K562 (cell line): ENCODE results near the gene PSMB7. TPM values are rescaled to one million over a fixed set of nuclear protein-coding genes. Genes with fewer than 3 reads are reported as not detected.
A peak's percentile ranks its signal among the peaks of the same experiment; 100 is the strongest.

Experiments
- ATAC-seq: fragments of 200-7000 bp; cut with Tn5 transposase; 3 replicates; pipeline ENCODE4 v1.9.1; 2020; ENCODE audit warnings: moderate library complexity
- BruUV-seq: library from RNA; stranded (reverse); fragments of 400-500 nt; replicated peaks from 2 replicates; lab custom pipeline; 2021; lab: Mats Ljungman, UMichigan
- CTCF ChIA-PET: fragments of 300-600 bp; formaldehyde crosslinking; extraction: SDS; loops from one replicate; lab custom pipeline; 2021; ENCODE audit warnings: low intra/inter-chr PET ratio; lab: Yijun Ruan, JAX
- POLR2A ChIA-PET: fragments of 300-600, 350-650 bp; sonication (Branson Sonifier 250); formaldehyde crosslinking; extraction: SDS; loops from one replicate; lab custom pipeline; 2021; ENCODE audit warnings: antibody characterized with exemption, inconsistent platforms; lab: Yijun Ruan, JAX
- DNase-seq, 4 experiments: peaks; one replicate each; pipeline versions ENCODE4 v3.0.0 to v3.0.0-alpha.2; 2011 to 2018; ENCODE audit warnings: low spot score in 3 of 4, mixed read lengths in 3 of 4; ENCODE audit errors: extremely low read depth in 1 of 4
- FAIRE-seq: peaks from 2 replicates; lab custom pipeline; 2011; peaks lifted over from hg19 to GRCh38; lab: Jason Lieb, UNC
- H2AFZ ChIP-seq: 2 replicates; pipeline ENCODE4 v1.6.0; 2011; ENCODE audit warnings: low read depth, low read length, control low read depth, inconsistent platforms
- H3K27ac ChIP-seq: fragments of 200-600 bp; 3 replicates; pipeline ENCODE4 v1.8.0; 2011; ENCODE audit warnings: low read depth, mild to moderate bottlenecking, control low read depth, inconsistent platforms, low read length, moderate library complexity, mixed read lengths; ENCODE audit errors: extremely low read depth
- H3K27me3 ChIP-seq, 2 experiments: fragments of 300-600 bp in 1 of 2; 2 replicates in 1 of 2; 3 replicates in 1 of 2; pipeline versions ENCODE4 v1.6.0 to v1.8.0; 2011; ENCODE audit warnings: inconsistent platforms in 2 of 2, low read length in 2 of 2, mild to moderate bottlenecking in 1 of 2, mixed read lengths in 1 of 2, moderate library complexity in 1 of 2; ENCODE audit not compliant: control insufficient read depth in 2 of 2, insufficient read depth in 2 of 2
- H3K36me3 ChIP-seq: fragments of 300-600 bp; 3 replicates; pipeline ENCODE4 v1.8.0; 2011; ENCODE audit warnings: mild to moderate bottlenecking, low read length, inconsistent platforms; ENCODE audit not compliant: control insufficient read depth, insufficient read depth
- H3K4me1 ChIP-seq, 2 experiments: fragments of 200-600 bp in 1 of 2; replicated peaks in 1 of 2; 2 replicates in 1 of 2; 3 replicates in 1 of 2; pipeline versions ENCODE4 v1.5.1 to v1.8.0; 2011; ENCODE audit warnings: inconsistent platforms in 2 of 2, low read length in 2 of 2, mild to moderate bottlenecking in 1 of 2, mixed read lengths in 1 of 2, moderate library complexity in 1 of 2; ENCODE audit not compliant: control insufficient read depth in 2 of 2, insufficient read depth in 2 of 2
- H3K4me2 ChIP-seq: 2 replicates; pipeline ENCODE4 v1.6.1; 2011; ENCODE audit warnings: low read length, control low read depth, inconsistent platforms, mixed read lengths; ENCODE audit not compliant: insufficient read depth
- H3K4me3 ChIP-seq: fragments of 200-600 bp; sonication (generic), shearing (Covaris generic); 2 replicates; pipeline ENCODE4 v1.5.1; 2016; ENCODE audit warnings: control low read depth, inconsistent platforms
- H3K79me2 ChIP-seq: fragments of 200-600 bp; 3 replicates; pipeline ENCODE4 v1.8.0; 2011; ENCODE audit warnings: low read length, inconsistent platforms; ENCODE audit not compliant: control insufficient read depth, insufficient read depth
- H3K9ac ChIP-seq, 2 experiments: 2 replicates each; pipeline versions ENCODE4 v1.6.0 to v1.6.1; 2011; ENCODE audit warnings: low read depth in 2 of 2, low read length in 2 of 2, control low read depth in 1 of 2, inconsistent platforms in 1 of 2, mild to moderate bottlenecking in 1 of 2, mixed read lengths in 1 of 2; ENCODE audit not compliant: insufficient read depth in 1 of 2
- H3K9me1 ChIP-seq: one replicate; pipeline ENCODE4 v1.6.0; 2011; ENCODE audit warnings: inconsistent platforms, mild to moderate bottlenecking, low read length, moderate library complexity; ENCODE audit not compliant: control insufficient read depth, insufficient read depth
- H3K9me3 ChIP-seq: replicated peaks from 2 replicates; pipeline ENCODE4 v1.5.1; 2011; ENCODE audit warnings: low read depth, low read length, inconsistent platforms; ENCODE audit not compliant: control insufficient read depth, insufficient read depth
- H4K20me1 ChIP-seq: replicated peaks from 2 replicates; pipeline ENCODE4 v1.6.1; 2011; ENCODE audit warnings: low read length, inconsistent platforms, mixed read lengths; ENCODE audit not compliant: control insufficient read depth, insufficient read depth
- CBFA2T2 ChIP-seq: fragments of 450-650 bp; conservative IDR thresholded peaks from 2 replicates; pipeline ENCODE4 v1.6.1; 2017; ENCODE audit warnings: mild to moderate bottlenecking
- CREB1 ChIP-seq, 2 experiments: sonication (generic) in 1 of 2; formaldehyde crosslinking in 1 of 2; IDR thresholded peaks; 2 replicates each; pipeline versions ENCODE4 v1.6.1 to v1.8.0; 2012 to 2022; ENCODE audit warnings: inconsistent platforms in 1 of 2, mild to moderate bottlenecking in 1 of 2, missing genetic modification reagents in 1 of 2, moderate library complexity in 1 of 2
- NCOA4 ChIP-seq: fragments of 450-650 bp; IDR thresholded peaks from 2 replicates; pipeline ENCODE4 v1.6.1; 2018; ENCODE audit warnings: mild to moderate bottlenecking; ENCODE audit not compliant: partially characterized antibody
- SMARCA5 ChIP-seq: fragments of 450-650 bp; IDR thresholded peaks from 2 replicates; pipeline ENCODE4 v1.6.1; 2016
- SRSF1 ChIP-seq: fragments of 200-400 bp; formaldehyde crosslinking; IDR thresholded peaks from 2 replicates; pipeline ENCODE4 v1.6.1; 2017; ENCODE audit warnings: mild to moderate bottlenecking, low read depth, low read length, moderate library complexity
- WGBS: fragments of 100-300 bp; shearing (Covaris generic); methylation state at CpG from one replicate; pipeline ENCODE4 v1.1.6; 2016; ENCODE audit warnings: low coverage, mixed read lengths; ENCODE audit not compliant: insufficient coverage; ENCODE audit errors: missing lambda C conversion rate; 5-methylcytosine and 5-hydroxymethylcytosine counted together
- in situ Hi-C: fragments of 300-500 bp; cut with MboI; formaldehyde crosslinking; loops from 4 replicates; pipeline ENCODE4 v1.15.0; 2018; ENCODE audit warnings: inconsistent platforms, mixed read lengths
- intact Hi-C: fragments of 100-400 bp; cut with micrococcal nuclease; formaldehyde crosslinking; loops from 2 replicates; pipeline ENCODE4 v1.14.2; 2022
- polyA plus RNA-seq, 8 experiments: library from polyadenylated mRNA; depleted of rRNA in 4 of 8; stranded (reverse) in 5 of 8; unstranded in 3 of 8; fragments of >200 nt; fragmentation: Nextera tagmentation in 2 of 8; fragmentation: Illumina TruSeq in 1 of 8; extraction: Ambion mirVana in 2 of 8; extraction: Trizol in 1 of 8; gene quantifications; 2 replicates each; pipeline versions ENCODE4 v1.2.1 to v1.2.3, GENCODE V29; 2011 to 2014; ENCODE audit warnings: inconsistent platforms in 1 of 8, missing spikeins in 1 of 8
- total RNA-seq, 7 experiments: library from RNA; depleted of rRNA in 6 of 7; stranded (reverse); fragments of >200 nt in 6 of 7; fragmentation: Illumina TruSeq in 2 of 7; extraction: Trizol in 2 of 7; gene quantifications; 2 replicates each; pipeline versions ENCODE4 v1.2.1 to v1.2.3, GENCODE V29; 2011 to 2021; ENCODE audit warnings: low replicate concordance in 1 of 7

PSMB7 gene
- total and polyA plus RNA-seq, 9 of the 15 experiments (the other 6 are each of a cell fraction or from before 2014, with no cell fraction given), result 321 to 978 (median 407) TPM

- no peaks in the 10 kb centered on the region for H3K27me3 ChIP-seq
- POLR2A ChIA-PET, result interaction anchor here (0.6 kb wide), 1 partner anchor 10 kb away, joined by 4 read pairs; no protein-coding TSS in a partner anchor
- ATAC-seq (no peak), FAIRE-seq (no peak), DNase-seq (no peak)
- H3K4me2 ChIP-seq, result no peak overlapping the region
- no peak for TF ChIP-seq SMARCA5
- TF ChIP-seq SRSF1, result no peak
- TF ChIP-seq CREB1 (IDR thresholded peaks at IDR 0.05), result no peak
- TF ChIP-seq CREB1 (CRISPR knock-in tag; IDR thresholded peaks at IDR 0.05), result no peak
- TF ChIP-seq NCOA4, result no peak
- no peak for TF ChIP-seq CBFA2T2
- WGBS, result 70% methylated on average over 28 of the region's 29 CpGs
- H3K4me1 ChIP-seq, result peaks cover 0 to 5% of the 10 kb centered on the region in 2 experiments; a peak in 2 of 5 replicates
- no peak overlapping the region for H2AFZ ChIP-seq
- H3K9me3 ChIP-seq, result no peaks in the 10 kb centered on the region
- H3K4me3 ChIP-seq, result no peak overlapping the region
- no peaks in the 10 kb centered on the region for H3K79me2 ChIP-seq
- in situ Hi-C loops, result no loop called here
- H3K27ac ChIP-seq, result no peak overlapping the region
- no peaks in the 10 kb centered on the region for H3K9me1 ChIP-seq
- CTCF ChIA-PET, result no interaction called here
- intact Hi-C loops, result no loop called here
- no peaks in the 10 kb centered on the region; the same call in 2 of the 3 replicates for H3K36me3 ChIP-seq
- no peaks in the 10 kb centered on the region for H4K20me1 ChIP-seq
- no TSS peak for BruUV-seq
- H3K9ac ChIP-seq, result 0 out of 4 replicates have a peak overlapping the region, but pooled peaks of 1 of the 2 experiments have one; percentile 35
These were observed 85.1 kb downstream of the PSMB7 start for GRCh38 chr9:124330011-124330697.
